GM12874 (cell line): Measurements from ENCODE around the gene YARS1.

Experiments
- CTCF ChIP-seq: IDR thresholded peaks from 2 replicates; pipeline ENCODE4 v1.5.1; 2011; ENCODE audit warnings: low read depth, mild to moderate bottlenecking, control low read depth, low read length, moderate library complexity; ENCODE audit not compliant: insufficient read depth

The YARS1 gene

GRCh38 chr1:32830092-32830852, 13.1 kb upstream of the YARS1 start:
- TF ChIP-seq CTCF = no peak

GRCh38 chr1:32828341-32828740, 11.2 kb upstream of the YARS1 start:
- no peak for TF ChIP-seq CTCF

- no peak for TF ChIP-seq CTCF
Measured at GRCh38 chr1:32825181-32825580, 8.0 kb upstream of the YARS1 start.

- no peak for TF ChIP-seq CTCF
Measured at GRCh38 chr1:32818804-32819541, 1.8 kb upstream of the YARS1 start.

- TF ChIP-seq CTCF = no peak
Measured at GRCh38 chr1:32817815-32818786, 943 bp upstream of the YARS1 start.

- TF ChIP-seq CTCF = no peak
Measured at GRCh38 chr1:32816676-32817158, 441 bp downstream of the YARS1 start.
